SK-N-SH treated with all-trans-retinoic acid at 6 μM for 48 hours (cell line): ENCODE measurements around the gene KCND2.

Source experiments
- ATAC-seq: fragments of 200-7000 bp; cut with Tn5 transposase; 3 replicates; pipeline ENCODE4 v1.9.1; 2020; ENCODE audit warnings: mild to moderate bottlenecking, moderate library complexity
- ARNTL ChIP-seq: fragments of 450-650 bp; formaldehyde crosslinking; IDR thresholded peaks from 2 replicates; pipeline ENCODE4 v1.5.0; 2020; ENCODE audit warnings: low read depth, mild to moderate bottlenecking, moderate library complexity, borderline replicate concordance
- BACH2 ChIP-seq: fragments of 250-450 bp; sonication (Bioruptor Pico); IDR thresholded peaks from 2 replicates; pipeline ENCODE4 v1.9.0; 2021; ENCODE audit warnings: mild to moderate bottlenecking, borderline replicate concordance
- ESRRG ChIP-seq: fragments of 250-450 bp; sonication (Bioruptor Pico); IDR thresholded peaks from 2 replicates; pipeline ENCODE4 v1.6.1; 2021; ENCODE audit warnings: mild to moderate bottlenecking
- GLIS3 ChIP-seq: fragments of 250-450 bp; sonication (Bioruptor Pico); IDR thresholded peaks from 2 replicates; pipeline ENCODE4 v1.5.0; 2020; ENCODE audit warnings: mild to moderate bottlenecking, moderate library complexity
- ISL1 ChIP-seq: fragments of 250-450 bp; sonication (Bioruptor Pico); IDR thresholded peaks from 2 replicates; pipeline ENCODE4 v2.1.2; 2022; ENCODE audit warnings: mild to moderate bottlenecking, moderate library complexity
- OSR1 ChIP-seq: fragments of 250-450 bp; sonication (Bioruptor Pico); IDR thresholded peaks from 2 replicates; pipeline ENCODE4 v1.8.0; 2022; ENCODE audit warnings: moderate library complexity, mild to moderate bottlenecking, inconsistent platforms
- PPARA ChIP-seq: fragments of 250-450 bp; sonication (Bioruptor Pico); IDR thresholded peaks from 2 replicates; pipeline ENCODE4 v1.5.0; 2020; ENCODE audit warnings: mild to moderate bottlenecking, borderline replicate concordance
- RARB ChIP-seq: fragments of 250-450 bp; sonication (Bioruptor Pico); IDR thresholded peaks from 2 replicates; pipeline ENCODE4 v1.8.0; 2021; ENCODE audit warnings: mild to moderate bottlenecking, moderate library complexity
- SNAI2 ChIP-seq: fragments of 250-450 bp; sonication (Bioruptor Pico); IDR thresholded peaks from 2 replicates; pipeline ENCODE4 v1.5.0; 2020; ENCODE audit warnings: mild to moderate bottlenecking, moderate library complexity
- TCF4 ChIP-seq: fragments of 250-450 bp; sonication (Bioruptor Pico); IDR thresholded peaks from 2 replicates; pipeline ENCODE4 v1.8.0; 2021; ENCODE audit warnings: mild to moderate bottlenecking, moderate library complexity, borderline replicate concordance
- TOX ChIP-seq: fragments of 250-450 bp; sonication (Bioruptor Pico); IDR thresholded peaks from 2 replicates; pipeline ENCODE4 v1.8.0; 2021; ENCODE audit warnings: mild to moderate bottlenecking, moderate library complexity, borderline replicate concordance
- ZC3H10 ChIP-seq: fragments of 250-450 bp; sonication (Bioruptor Pico); IDR thresholded peaks from 2 replicates; pipeline ENCODE4 v1.5.1; 2021; ENCODE audit warnings: mild to moderate bottlenecking, moderate library complexity
- ZFP3 ChIP-seq: fragments of 250-450 bp; sonication (Bioruptor Pico); IDR thresholded peaks from 2 replicates; pipeline ENCODE4 v1.5.0; 2020; ENCODE audit warnings: mild to moderate bottlenecking, moderate library complexity
- ZFP30 ChIP-seq: fragments of 450-650 bp; formaldehyde crosslinking; IDR thresholded peaks from 2 replicates; pipeline ENCODE4 v1.5.0; 2022; ENCODE audit warnings: mild to moderate bottlenecking, moderate library complexity
- ZNF565 ChIP-seq: fragments of 450-650 bp; formaldehyde crosslinking; conservative IDR thresholded peaks from 2 replicates; pipeline ENCODE4 v1.5.0; 2020; ENCODE audit warnings: low read depth, mild to moderate bottlenecking, moderate library complexity
- ZNF8 ChIP-seq: fragments of 450-650 bp; formaldehyde crosslinking; IDR thresholded peaks from 2 replicates; pipeline ENCODE4 v1.5.0; 2020; ENCODE audit warnings: mild to moderate bottlenecking, moderate library complexity
- TF ChIP-seq, protein P1 (sequence below): fragments of 250-450 bp; sonication (Bioruptor Pico); IDR thresholded peaks from 2 replicates; pipeline ENCODE4 v1.8.0; 2020; ENCODE audit warnings: mild to moderate bottlenecking, moderate library complexity, borderline replicate concordance
- TF ChIP-seq, protein P2 (sequence below): fragments of 250-450 bp; sonication (Bioruptor Pico); IDR thresholded peaks from 2 replicates; pipeline ENCODE4 v1.5.0; 2020; ENCODE audit warnings: mild to moderate bottlenecking, moderate library complexity
- TF ChIP-seq, protein P3 (sequence below): fragments of 250-450 bp; sonication (Bioruptor Pico); IDR thresholded peaks from 2 replicates; pipeline ENCODE4 v1.5.1; 2020; ENCODE audit warnings: low read depth, mild to moderate bottlenecking, moderate library complexity
- TF ChIP-seq, protein P4 (sequence below): fragments of 250-450 bp; sonication (Bioruptor Pico); IDR thresholded peaks from 2 replicates; pipeline ENCODE4 v1.5.1; 2021; ENCODE audit warnings: mild to moderate bottlenecking, moderate library complexity
- TF ChIP-seq, protein P5 (sequence below): fragments of 250-450 bp; sonication (Bioruptor Pico); IDR thresholded peaks from 2 replicates; pipeline ENCODE4 v1.8.0; 2021; ENCODE audit warnings: low read depth, mild to moderate bottlenecking, moderate library complexity, borderline replicate concordance

The KCND2 gene

DNA sequence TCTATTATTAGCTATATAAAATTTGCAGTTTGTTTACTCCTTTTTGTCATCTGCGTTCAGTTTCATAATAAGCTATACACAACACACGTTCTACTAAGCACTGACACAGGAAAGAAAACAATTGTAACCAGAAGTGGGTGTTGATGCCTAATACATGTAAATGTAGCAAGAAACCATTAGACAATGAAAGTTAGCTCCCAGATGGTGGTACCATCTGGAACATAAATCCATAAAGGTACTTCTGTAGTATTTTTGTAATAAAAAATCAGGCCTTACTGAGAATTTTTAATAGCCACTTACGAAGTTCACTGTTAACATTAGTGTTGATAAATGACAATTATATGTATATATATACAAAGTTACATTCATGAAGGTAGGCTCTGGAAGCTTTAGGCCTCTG lies 194.7 kb downstream of the KCND2 start:
- TF ChIP-seq ZFP30 (CRISPR knock-in tag) (no peak), TOX (CRISPR knock-in tag) (no peak), ISL1 (no peak), ESRRG (CRISPR knock-in tag) (no peak), SNAI2 (no peak), PPARA (CRISPR knock-in tag) (no peak), OSR1 (CRISPR knock-in tag) (no peak), RARB (no peak), ZFP3 (CRISPR knock-in tag) (no peak), ZNF565 (no peak), ZC3H10 (CRISPR knock-in tag) (no peak), ZNF8 (no peak), GLIS3 (CRISPR knock-in tag) (no peak)
- TF ChIP-seq, protein P1, sequence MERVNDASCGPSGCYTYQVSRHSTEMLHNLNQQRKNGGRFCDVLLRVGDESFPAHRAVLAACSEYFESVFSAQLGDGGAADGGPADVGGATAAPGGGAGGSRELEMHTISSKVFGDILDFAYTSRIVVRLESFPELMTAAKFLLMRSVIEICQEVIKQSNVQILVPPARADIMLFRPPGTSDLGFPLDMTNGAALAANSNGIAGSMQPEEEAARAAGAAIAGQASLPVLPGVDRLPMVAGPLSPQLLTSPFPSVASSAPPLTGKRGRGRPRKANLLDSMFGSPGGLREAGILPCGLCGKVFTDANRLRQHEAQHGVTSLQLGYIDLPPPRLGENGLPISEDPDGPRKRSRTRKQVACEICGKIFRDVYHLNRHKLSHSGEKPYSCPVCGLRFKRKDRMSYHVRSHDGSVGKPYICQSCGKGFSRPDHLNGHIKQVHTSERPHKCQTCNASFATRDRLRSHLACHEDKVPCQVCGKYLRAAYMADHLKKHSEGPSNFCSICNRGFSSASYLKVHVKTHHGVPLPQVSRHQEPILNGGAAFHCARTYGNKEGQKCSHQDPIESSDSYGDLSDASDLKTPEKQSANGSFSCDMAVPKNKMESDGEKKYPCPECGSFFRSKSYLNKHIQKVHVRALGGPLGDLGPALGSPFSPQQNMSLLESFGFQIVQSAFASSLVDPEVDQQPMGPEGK (CRISPR knock-in tag) = no peak
- TF ChIP-seq, protein P2, sequence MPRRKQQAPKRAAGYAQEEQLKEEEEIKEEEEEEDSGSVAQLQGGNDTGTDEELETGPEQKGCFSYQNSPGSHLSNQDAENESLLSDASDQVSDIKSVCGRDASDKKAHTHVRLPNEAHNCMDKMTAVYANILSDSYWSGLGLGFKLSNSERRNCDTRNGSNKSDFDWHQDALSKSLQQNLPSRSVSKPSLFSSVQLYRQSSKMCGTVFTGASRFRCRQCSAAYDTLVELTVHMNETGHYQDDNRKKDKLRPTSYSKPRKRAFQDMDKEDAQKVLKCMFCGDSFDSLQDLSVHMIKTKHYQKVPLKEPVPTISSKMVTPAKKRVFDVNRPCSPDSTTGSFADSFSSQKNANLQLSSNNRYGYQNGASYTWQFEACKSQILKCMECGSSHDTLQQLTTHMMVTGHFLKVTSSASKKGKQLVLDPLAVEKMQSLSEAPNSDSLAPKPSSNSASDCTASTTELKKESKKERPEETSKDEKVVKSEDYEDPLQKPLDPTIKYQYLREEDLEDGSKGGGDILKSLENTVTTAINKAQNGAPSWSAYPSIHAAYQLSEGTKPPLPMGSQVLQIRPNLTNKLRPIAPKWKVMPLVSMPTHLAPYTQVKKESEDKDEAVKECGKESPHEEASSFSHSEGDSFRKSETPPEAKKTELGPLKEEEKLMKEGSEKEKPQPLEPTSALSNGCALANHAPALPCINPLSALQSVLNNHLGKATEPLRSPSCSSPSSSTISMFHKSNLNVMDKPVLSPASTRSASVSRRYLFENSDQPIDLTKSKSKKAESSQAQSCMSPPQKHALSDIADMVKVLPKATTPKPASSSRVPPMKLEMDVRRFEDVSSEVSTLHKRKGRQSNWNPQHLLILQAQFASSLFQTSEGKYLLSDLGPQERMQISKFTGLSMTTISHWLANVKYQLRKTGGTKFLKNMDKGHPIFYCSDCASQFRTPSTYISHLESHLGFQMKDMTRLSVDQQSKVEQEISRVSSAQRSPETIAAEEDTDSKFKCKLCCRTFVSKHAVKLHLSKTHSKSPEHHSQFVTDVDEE (CRISPR knock-in tag) = no peak
- TF ChIP-seq, protein P3, sequence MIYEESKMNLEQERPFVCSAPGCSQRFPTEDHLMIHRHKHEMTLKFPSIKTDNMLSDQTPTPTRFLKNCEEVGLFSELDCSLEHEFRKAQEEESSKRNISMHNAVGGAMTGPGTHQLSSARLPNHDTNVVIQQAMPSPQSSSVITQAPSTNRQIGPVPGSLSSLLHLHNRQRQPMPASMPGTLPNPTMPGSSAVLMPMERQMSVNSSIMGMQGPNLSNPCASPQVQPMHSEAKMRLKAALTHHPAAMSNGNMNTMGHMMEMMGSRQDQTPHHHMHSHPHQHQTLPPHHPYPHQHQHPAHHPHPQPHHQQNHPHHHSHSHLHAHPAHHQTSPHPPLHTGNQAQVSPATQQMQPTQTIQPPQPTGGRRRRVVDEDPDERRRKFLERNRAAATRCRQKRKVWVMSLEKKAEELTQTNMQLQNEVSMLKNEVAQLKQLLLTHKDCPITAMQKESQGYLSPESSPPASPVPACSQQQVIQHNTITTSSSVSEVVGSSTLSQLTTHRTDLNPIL (CRISPR knock-in tag) = no peak
- TF ChIP-seq, protein P4, sequence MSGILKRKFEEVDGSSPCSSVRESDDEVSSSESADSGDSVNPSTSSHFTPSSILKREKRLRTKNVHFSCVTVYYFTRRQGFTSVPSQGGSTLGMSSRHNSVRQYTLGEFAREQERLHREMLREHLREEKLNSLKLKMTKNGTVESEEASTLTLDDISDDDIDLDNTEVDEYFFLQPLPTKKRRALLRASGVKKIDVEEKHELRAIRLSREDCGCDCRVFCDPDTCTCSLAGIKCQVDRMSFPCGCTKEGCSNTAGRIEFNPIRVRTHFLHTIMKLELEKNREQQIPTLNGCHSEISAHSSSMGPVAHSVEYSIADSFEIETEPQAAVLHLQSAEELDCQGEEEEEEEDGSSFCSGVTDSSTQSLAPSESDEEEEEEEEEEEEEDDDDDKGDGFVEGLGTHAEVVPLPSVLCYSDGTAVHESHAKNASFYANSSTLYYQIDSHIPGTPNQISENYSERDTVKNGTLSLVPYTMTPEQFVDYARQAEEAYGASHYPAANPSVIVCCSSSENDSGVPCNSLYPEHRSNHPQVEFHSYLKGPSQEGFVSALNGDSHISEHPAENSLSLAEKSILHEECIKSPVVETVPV (CRISPR knock-in tag) = no peak
- ATAC-seq = no peak

DNA sequence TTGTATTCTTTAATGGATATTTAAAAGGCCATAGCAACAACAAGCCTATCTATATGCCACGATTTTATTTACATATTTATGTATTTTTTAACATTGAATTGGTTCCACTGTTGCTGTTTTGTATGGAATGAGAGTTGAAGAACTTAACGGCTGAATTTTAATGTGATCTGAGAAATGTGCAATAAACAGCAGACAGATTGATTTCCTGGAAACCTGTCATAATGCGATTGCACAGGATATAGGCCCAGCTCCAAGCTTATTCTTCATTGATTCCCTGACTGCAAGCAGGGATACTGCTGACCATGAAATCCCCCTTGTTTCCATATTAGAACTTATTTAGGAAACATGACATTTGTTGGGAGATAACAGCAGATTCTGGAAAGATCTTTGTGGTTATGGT lies 195.6 kb downstream of the KCND2 start:
- no peak for TF ChIP-seq ARNTL
- TF ChIP-seq, protein P5, sequence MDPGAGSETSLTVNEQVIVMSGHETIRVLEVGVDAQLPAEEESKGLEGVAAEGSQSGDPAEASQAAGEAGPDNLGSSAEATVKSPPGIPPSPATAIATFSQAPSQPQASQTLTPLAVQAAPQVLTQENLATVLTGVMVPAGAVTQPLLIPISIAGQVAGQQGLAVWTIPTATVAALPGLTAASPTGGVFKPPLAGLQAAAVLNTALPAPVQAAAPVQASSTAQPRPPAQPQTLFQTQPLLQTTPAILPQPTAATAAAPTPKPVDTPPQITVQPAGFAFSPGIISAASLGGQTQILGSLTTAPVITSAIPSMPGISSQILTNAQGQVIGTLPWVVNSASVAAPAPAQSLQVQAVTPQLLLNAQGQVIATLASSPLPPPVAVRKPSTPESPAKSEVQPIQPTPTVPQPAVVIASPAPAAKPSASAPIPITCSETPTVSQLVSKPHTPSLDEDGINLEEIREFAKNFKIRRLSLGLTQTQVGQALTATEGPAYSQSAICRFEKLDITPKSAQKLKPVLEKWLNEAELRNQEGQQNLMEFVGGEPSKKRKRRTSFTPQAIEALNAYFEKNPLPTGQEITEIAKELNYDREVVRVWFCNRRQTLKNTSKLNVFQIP (CRISPR knock-in tag) = no peak
- TF ChIP-seq RARB = no peak
- TF ChIP-seq BACH2 (CRISPR knock-in tag) = no peak
- no peak for TF ChIP-seq TCF4 (CRISPR knock-in tag)
- no peak for TF ChIP-seq OSR1 (CRISPR knock-in tag)
- TF ChIP-seq ZC3H10 (CRISPR knock-in tag) = no peak
- TF ChIP-seq, protein P1 (CRISPR knock-in tag) = no peak
- TF ChIP-seq PPARA (CRISPR knock-in tag) = no peak
- TF ChIP-seq ISL1 = no peak
- TF ChIP-seq ESRRG (CRISPR knock-in tag) = no peak
- no peak for TF ChIP-seq TOX (CRISPR knock-in tag)
- ATAC-seq = no peak
